H9 (cell line): Measurements from ENCODE around the gene WRAP73. TPM values are rescaled to one million over a fixed set of nuclear protein-coding genes. Genes with fewer than 3 reads are reported as not detected.

Experiments
- DNase-seq: peaks from one replicate; pipeline ENCODE4 v3.0.0-alpha.2; 2017
- H2AFZ ChIP-seq: one replicate; pipeline ENCODE4 v1.6.1; 2013; ENCODE audit warnings: mild to moderate bottlenecking, low read length, control low read depth, moderate library complexity
- H2AK5ac ChIP-seq: 2 replicates; pipeline ENCODE4 v1.6.1; 2013; ENCODE audit warnings: low read length, control low read depth, mixed read lengths; ENCODE audit not compliant: insufficient read length
- H2BK120ac ChIP-seq: one replicate; pipeline ENCODE4 v1.6.1; 2013; ENCODE audit warnings: low read depth, mild to moderate bottlenecking, low read length, control low read depth, inconsistent platforms; ENCODE audit not compliant: poor library complexity, severe bottlenecking
- H2BK12ac ChIP-seq: 2 replicates; pipeline ENCODE4 v1.6.1; 2013; ENCODE audit warnings: low read length, control low read depth, mixed read lengths, low read depth; ENCODE audit not compliant: insufficient read length
- H2BK15ac ChIP-seq: 2 replicates; pipeline ENCODE4 v1.6.1; 2013; ENCODE audit warnings: low read depth, low read length, control low read depth
- H2BK20ac ChIP-seq: one replicate; pipeline ENCODE4 v1.6.1; 2013; ENCODE audit warnings: low read depth, mild to moderate bottlenecking, low read length, control low read depth, inconsistent platforms; ENCODE audit not compliant: poor library complexity, severe bottlenecking
- H2BK5ac ChIP-seq: 2 replicates; pipeline ENCODE4 v1.6.1; 2013; ENCODE audit warnings: low read length, control low read depth, mixed read lengths; ENCODE audit not compliant: insufficient read length
- H3K14ac ChIP-seq: 2 replicates; pipeline ENCODE4 v1.6.1; 2013; ENCODE audit warnings: low read length, control low read depth; ENCODE audit not compliant: insufficient read depth
- H3K18ac ChIP-seq: 2 replicates; pipeline ENCODE4 v1.6.1; 2013; ENCODE audit warnings: low read depth, mild to moderate bottlenecking, mixed read lengths, low read length, control low read depth; ENCODE audit not compliant: insufficient read length
- H3K23ac ChIP-seq: 2 replicates; pipeline ENCODE4 v1.6.1; 2013; ENCODE audit warnings: low read length, control low read depth, mixed read lengths, low read depth; ENCODE audit not compliant: insufficient read length
- H3K23me2 ChIP-seq: 2 replicates; pipeline ENCODE4 v1.6.1; 2013; ENCODE audit warnings: low read depth, mild to moderate bottlenecking, mixed read lengths, low read length, control low read depth; ENCODE audit not compliant: insufficient read length, poor library complexity, severe bottlenecking
- H3K27ac ChIP-seq: 2 replicates; pipeline ENCODE4 v1.5.1; 2013; ENCODE audit warnings: low read length, control low read depth, mixed read lengths, low read depth; ENCODE audit not compliant: insufficient read length
- H3K27me3 ChIP-seq: 2 replicates; pipeline ENCODE4 v1.6.1; 2013; ENCODE audit warnings: low read length, control low read depth, inconsistent platforms; ENCODE audit not compliant: insufficient read depth
- H3K4ac ChIP-seq: 2 replicates; pipeline ENCODE4 v1.6.1; 2013; ENCODE audit warnings: low read depth, mild to moderate bottlenecking, control low read depth, inconsistent platforms, low read length, moderate library complexity
- H3K4me1 ChIP-seq: 2 replicates; pipeline ENCODE4 v1.6.1; 2013; ENCODE audit warnings: low read length, control low read depth, inconsistent platforms; ENCODE audit not compliant: insufficient read depth
- H3K4me2 ChIP-seq: 2 replicates; pipeline ENCODE4 v1.6.1; 2013; ENCODE audit warnings: low read length, control low read depth, mixed read lengths; ENCODE audit not compliant: insufficient read length, insufficient read depth
- H3K56ac ChIP-seq: 2 replicates; pipeline ENCODE4 v1.6.1; 2013; ENCODE audit warnings: low read depth, mild to moderate bottlenecking, mixed read lengths, low read length, control low read depth; ENCODE audit not compliant: insufficient read length
- H3K79me1 ChIP-seq: 2 replicates; pipeline ENCODE4 v1.6.1; 2013; ENCODE audit warnings: low read depth, mild to moderate bottlenecking, moderate library complexity, low read length, control low read depth, inconsistent platforms; ENCODE audit not compliant: insufficient read depth, poor library complexity, severe bottlenecking
- H3K79me2 ChIP-seq: 2 replicates; pipeline ENCODE4 v1.6.1; 2013; ENCODE audit warnings: low read length, control low read depth, inconsistent platforms; ENCODE audit not compliant: insufficient read depth
- H3K9ac ChIP-seq: 2 replicates; pipeline ENCODE4 v1.6.1; 2013; ENCODE audit warnings: low read length, control low read depth, mixed read lengths; ENCODE audit not compliant: insufficient read length; ENCODE audit errors: extremely low read depth
- H3K9me3 ChIP-seq: one replicate; pipeline ENCODE4 v1.6.1; 2013; ENCODE audit warnings: low read depth, low read length, inconsistent platforms; ENCODE audit not compliant: control insufficient read depth
- H3T11ph ChIP-seq: one replicate; pipeline ENCODE4 v1.6.1; 2013; ENCODE audit warnings: mild to moderate bottlenecking, low read length, control low read depth, inconsistent platforms
- H4K20me1 ChIP-seq: one replicate; pipeline ENCODE4 v1.6.1; 2013; ENCODE audit not compliant: control insufficient read depth, insufficient read length, insufficient read depth
- H4K5ac ChIP-seq: 2 replicates; pipeline ENCODE4 v1.6.1; 2013; ENCODE audit warnings: low read depth, mild to moderate bottlenecking, mixed read lengths, low read length, control low read depth; ENCODE audit not compliant: insufficient read length
- H4K8ac ChIP-seq: replicated peaks from 2 replicates; pipeline ENCODE4 v1.6.1; 2013; ENCODE audit warnings: low read length, control low read depth, mixed read lengths, low read depth; ENCODE audit not compliant: insufficient read length
- H4K91ac ChIP-seq: 2 replicates; pipeline ENCODE4 v1.6.1; 2013; ENCODE audit warnings: low read depth, mild to moderate bottlenecking, moderate library complexity, mixed read lengths, low read length, control low read depth; ENCODE audit not compliant: insufficient read length
- H3K27ac Mint-ChIP-seq, 3 experiments: 2 replicates in 2 of 3; 3 replicates in 1 of 3; pipeline ENCODE4 v1.8.0; 2020 to 2021; ENCODE audit warnings: mixed read lengths in 3 of 3, mild to moderate bottlenecking in 1 of 3, moderate library complexity in 1 of 3
- H3K27me3 Mint-ChIP-seq: 2 replicates; pipeline ENCODE4 v1.8.0; 2021; ENCODE audit warnings: low read depth, mild to moderate bottlenecking, moderate library complexity, mixed read lengths
- H3K36me3 Mint-ChIP-seq, 3 experiments: 2 replicates in 2 of 3; 3 replicates in 1 of 3; pipeline ENCODE4 v1.8.0; 2020 to 2021; ENCODE audit warnings: low read depth in 3 of 3, mixed read lengths in 3 of 3; ENCODE audit not compliant: insufficient read depth in 1 of 3
- H3K4me1 Mint-ChIP-seq, 2 experiments: 2 replicates each; pipeline ENCODE4 v1.8.0; 2020; ENCODE audit warnings: mixed read lengths in 2 of 2
- H3K4me3 Mint-ChIP-seq, 2 experiments: 2 replicates in 1 of 2; 3 replicates in 1 of 2; pipeline ENCODE4 v1.8.0; 2020 to 2021; ENCODE audit warnings: mild to moderate bottlenecking in 2 of 2, mixed read lengths in 2 of 2, moderate library complexity in 1 of 2
- H3K9me3 Mint-ChIP-seq, 2 experiments: 2 replicates in 1 of 2; 3 replicates in 1 of 2; pipeline ENCODE4 v1.8.0; 2020; ENCODE audit warnings: mild to moderate bottlenecking in 2 of 2, mixed read lengths in 2 of 2, moderate library complexity in 1 of 2
- CTCF ChIP-seq: fragments of 200-600 bp; sonication (generic); conservative IDR thresholded peaks from 3 replicates; pipeline ENCODE4 v1.8.0; 2021; ENCODE audit warnings: antibody characterized with exemption, mild to moderate bottlenecking
- WGBS: extraction: QIAGEN DNeasy Blood & Tissue Kit; methylation state at CpG from one replicate; pipeline ENCODE4 v1.1.7; 2013; ENCODE audit warnings: missing lambda C conversion rate, low lambda C conversion rate, mixed read lengths; ENCODE audit not compliant: insufficient read length; ENCODE audit errors: extremely low coverage; 5-methylcytosine and 5-hydroxymethylcytosine counted together
- total RNA-seq: library from RNA; stranded (reverse); gene quantifications from 2 replicates; pipeline ENCODE4 v1.2.1, GENCODE V29; 2021

The WRAP73 gene
- total RNA-seq, 1 experiment from 2014 or later = 28.4 TPM

DNA sequence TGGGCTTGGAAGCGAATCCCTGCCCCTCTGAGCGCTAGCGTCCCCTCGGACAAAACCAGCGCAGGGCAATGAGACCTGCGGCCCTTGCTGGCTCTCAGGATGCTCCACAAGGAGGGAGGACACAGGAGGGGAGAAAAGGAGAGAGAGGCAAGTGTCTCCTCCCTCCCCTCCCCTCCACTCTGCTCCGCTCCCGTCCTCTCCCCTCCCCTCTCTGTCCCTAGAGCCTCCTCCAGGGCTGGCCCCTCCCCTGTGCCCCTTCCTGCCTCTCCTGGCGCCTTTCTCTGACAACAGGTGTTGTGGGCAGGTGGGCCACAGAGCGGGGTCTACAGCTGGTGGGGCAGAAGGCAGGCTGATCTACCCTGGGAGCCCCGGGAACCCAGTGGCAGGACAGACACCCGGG, 37.6 kb upstream of the WRAP73 start:
- no peak overlapping the region for H3K9ac ChIP-seq
- no peaks in the 10 kb centered on the region for H3K9me3 ChIP-seq
- Mint-ChIP-seq H3K4me3 (no peak overlapping the region), H3K27ac (peak overlapping the region in 1 of 3 experiments; percentile 87; a peak in 3 of 7 replicates), H3K27me3 (peaks cover 24% of the 10 kb centered on the region), H3K9me3 (peaks cover 0 to 4% of the 10 kb centered on the region in 2 experiments; a peak in 2 of 5 replicates), H3K4me1 (peaks cover 17 to 27% of the 10 kb centered on the region in 2 experiments), H3K36me3 (peaks cover 0 to 10% (median 6%) of the 10 kb centered on the region in 3 experiments; a peak in 3 of 7 replicates)
- no peak overlapping the region for H3T11ph ChIP-seq
- no peak overlapping the region for H3K56ac ChIP-seq
- peak; percentile 82 for DNase-seq
- H4K91ac ChIP-seq = no peak overlapping the region
- no peak overlapping the region for H2BK12ac ChIP-seq
- H2BK15ac ChIP-seq = no peak overlapping the region
- H3K23me2 ChIP-seq = no peaks in the 10 kb centered on the region
- peaks cover 8% of the 10 kb centered on the region; the same call in 1 of the 2 replicates for H3K4me1 ChIP-seq
- no peak overlapping the region for H2AK5ac ChIP-seq
- H3K4me2 ChIP-seq = no peak overlapping the region
- no peak for TF ChIP-seq CTCF
- H4K8ac ChIP-seq = no peak overlapping the region
- H3K23ac ChIP-seq = no peak overlapping the region
- no peak overlapping the region for H2BK120ac ChIP-seq
- H3K14ac ChIP-seq = no peak overlapping the region
- H2BK20ac ChIP-seq = no peak overlapping the region
- no CpG with 5 or more reads among the region's 12 CpGs for WGBS
- no peaks in the 10 kb centered on the region for H4K20me1 ChIP-seq
- H2AFZ ChIP-seq = no peak overlapping the region
- no peaks in the 10 kb centered on the region for H3K79me1 ChIP-seq
- H2BK5ac ChIP-seq = no peak overlapping the region
- H3K4ac ChIP-seq = no peak overlapping the region
- peaks cover 4% of the 10 kb centered on the region; the same call in 1 of the 2 replicates for H3K27me3 ChIP-seq
- H3K18ac ChIP-seq = no peak overlapping the region
- H3K79me2 ChIP-seq = no peaks in the 10 kb centered on the region
- no peak overlapping the region for H3K27ac ChIP-seq
- no peak overlapping the region for H4K5ac ChIP-seq
